Activated T-helper 17 cell treated with anti-CD3 and anti-CD28 coated beads, Interleukin-2, amount 50 U/mL, for 72 hours (primary cell): ENCODE measurements around the gene MRPL50. TPM values are rescaled to one million over a fixed set of nuclear protein-coding genes. Genes with fewer than 3 reads are reported as not detected.

Source experiments
- ATAC-seq: fragments of 150-1000 bp; cut with Tn5 transposase; replicated peaks from 2 replicates; pipeline ENCODE4 v1.10.0; 2021; ENCODE audit warnings: mild to moderate bottlenecking, moderate library complexity
- H3K27ac Mint-ChIP-seq: one replicate; pipeline ENCODE4 v1.8.0; 2022; ENCODE audit warnings: mixed read lengths
- H3K27me3 Mint-ChIP-seq: one replicate; pipeline ENCODE4 v1.8.0; 2022; ENCODE audit warnings: mixed read lengths
- H3K36me3 Mint-ChIP-seq: one replicate; pipeline ENCODE4 v1.8.0; 2022; ENCODE audit warnings: low read depth, mild to moderate bottlenecking, mixed read lengths
- H3K4me1 Mint-ChIP-seq: one replicate; pipeline ENCODE4 v1.8.0; 2022; ENCODE audit warnings: mixed read lengths
- H3K4me3 Mint-ChIP-seq: one replicate; pipeline ENCODE4 v1.8.0; 2022; ENCODE audit warnings: mild to moderate bottlenecking, mixed read lengths
- H3K9me3 Mint-ChIP-seq: one replicate; pipeline ENCODE4 v1.8.0; 2022; ENCODE audit warnings: mixed read lengths
- total RNA-seq, 2 donors: library from RNA; stranded (reverse); gene quantifications; one replicate each; pipeline ENCODE4 v1.2.3, GENCODE V29; 2022

MRPL50 gene
- total RNA-seq, result 10 to 100 TPM; 11.6 to 13.8 TPM

DNA sequence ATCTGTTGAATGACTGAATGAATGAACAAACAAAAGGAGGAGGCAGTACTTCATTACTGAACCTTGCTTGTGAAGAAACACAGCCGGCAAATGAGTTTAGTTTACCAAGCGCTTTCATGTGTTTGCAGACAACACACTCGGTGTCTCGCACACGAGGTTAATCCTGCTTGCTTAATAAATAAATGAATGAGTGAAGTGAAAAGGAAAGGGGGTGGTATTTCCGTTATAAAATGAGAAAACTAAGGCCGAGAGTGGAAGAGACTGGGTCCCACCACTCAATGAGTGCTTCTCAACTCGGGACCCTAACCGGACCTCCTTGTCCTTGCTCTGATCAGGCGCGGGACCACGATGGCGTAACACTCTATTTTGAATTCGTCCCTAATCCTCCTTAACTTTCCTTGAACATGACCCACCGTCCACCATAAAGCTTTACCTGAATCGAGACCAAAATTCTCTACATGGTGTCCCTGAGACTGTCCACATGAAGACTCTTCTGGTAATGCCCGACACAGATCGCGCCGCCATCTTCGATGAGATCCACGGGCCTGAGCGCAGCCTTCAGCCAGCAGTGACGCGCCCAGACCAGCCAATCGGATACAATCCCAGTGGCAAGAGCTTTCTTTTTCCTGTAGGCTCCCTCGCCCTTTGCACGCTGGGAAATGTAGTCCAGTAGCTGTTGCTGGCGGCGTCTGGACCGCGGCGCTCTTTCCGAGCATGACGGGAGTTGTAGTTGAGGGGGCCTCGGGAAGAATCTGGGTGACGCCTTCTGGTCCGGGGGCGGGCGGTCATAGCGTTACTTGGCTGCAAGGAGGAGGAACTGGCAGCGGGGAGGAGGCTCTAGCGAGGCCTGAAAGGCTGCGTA, at the start of gene MRPL50, which contains the start of gene ZNF189:
MRPL50 (minus strand) TSS at position 551 of the 862 bp plus-strand sequence; CDS start at position 525, 26 bp downstream.
ZNF189 (plus strand) TSS at position 784 of the 862 bp plus-strand sequence. CDS start 306 bp downstream, outside the sequence.
- H3K4me1 Mint-ChIP-seq, result peaks cover 44% of the 10 kb centered on the region
- ATAC-seq, result peak; percentile 93

DNA sequence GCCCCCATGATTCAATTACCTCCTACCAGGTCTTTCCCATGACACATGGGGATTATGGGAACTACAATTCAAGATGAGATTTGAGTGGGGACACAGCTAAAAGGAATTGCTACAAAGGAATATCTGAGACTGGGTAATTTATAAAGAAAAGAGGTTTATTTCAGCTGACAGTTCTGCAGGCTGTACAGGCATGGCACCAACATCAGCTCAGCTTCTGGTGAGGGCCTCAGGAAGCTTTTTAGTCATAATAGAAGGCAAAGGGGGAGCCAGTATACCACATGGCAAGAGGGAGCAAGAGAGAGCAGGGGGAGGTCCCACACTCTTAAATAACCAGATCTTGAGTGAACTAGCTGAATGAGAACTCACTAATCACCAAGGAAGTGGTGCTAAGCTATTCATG, 48.3 kb upstream of the MRPL50 start:
- no peaks in the 10 kb centered on the region for H3K36me3 Mint-ChIP-seq
- no peak overlapping the region for H3K27ac Mint-ChIP-seq
- H3K27me3 Mint-ChIP-seq, result peaks cover 50% of the 10 kb centered on the region
- no peak for ATAC-seq
- no peaks in the 10 kb centered on the region for H3K9me3 Mint-ChIP-seq
- no peaks in the 10 kb centered on the region for H3K4me1 Mint-ChIP-seq
- H3K4me3 Mint-ChIP-seq, result no peak overlapping the region

More for the DNA sequence above, at the start of gene MRPL50, which contains the start of gene ZNF189:
- Mint-ChIP-seq H3K4me3 (peak within 1 kb of the TSS; percentile 92), H3K27ac (peak within 1 kb of the TSS; percentile 97), H3K9me3 (peaks cover 20% of the 10 kb centered on the region), H3K36me3 (peaks cover 100% of the 10 kb centered on the region), H3K27me3 (no peaks in the 10 kb centered on the region)

DNA sequence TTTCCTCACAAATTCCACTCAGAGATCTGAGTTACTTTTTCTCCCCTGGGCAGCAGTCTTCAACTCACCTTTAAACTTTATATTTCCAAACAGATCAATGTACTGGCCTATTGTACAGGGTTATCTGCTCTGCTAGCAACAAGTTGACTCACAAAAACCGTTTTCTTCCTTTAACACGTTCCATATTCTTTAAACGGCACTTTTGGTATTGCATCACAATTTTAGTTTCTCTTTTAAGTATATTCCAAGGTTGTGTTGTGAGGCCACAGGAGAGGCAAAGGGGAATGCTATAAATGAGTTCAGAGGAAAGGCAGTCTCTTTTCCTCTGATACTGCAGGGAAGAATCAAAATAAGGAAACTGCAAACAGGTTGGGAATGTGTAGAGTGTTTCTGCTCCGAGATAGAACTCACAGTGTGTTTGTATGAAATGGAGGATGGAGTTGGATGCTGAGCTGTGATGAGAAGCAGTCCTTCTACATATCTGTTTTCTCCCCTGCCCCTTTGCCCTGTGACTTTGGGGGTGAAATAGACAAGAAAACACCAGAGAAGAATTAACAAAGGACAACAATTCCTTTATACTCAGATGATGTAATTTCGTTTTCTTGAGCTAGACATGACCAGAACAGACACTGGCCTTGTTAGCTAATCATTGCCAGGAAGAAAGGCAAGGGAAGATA, 47.1 kb upstream of the MRPL50 start:
- no peaks in the 10 kb centered on the region for H3K4me1 Mint-ChIP-seq
- no peak overlapping the region for H3K27ac Mint-ChIP-seq
- ATAC-seq, result no peak
- H3K27me3 Mint-ChIP-seq, result peaks cover 43% of the 10 kb centered on the region
- no peak overlapping the region for H3K4me3 Mint-ChIP-seq
- no peaks in the 10 kb centered on the region for H3K36me3 Mint-ChIP-seq
- H3K9me3 Mint-ChIP-seq, result no peaks in the 10 kb centered on the region

DNA sequence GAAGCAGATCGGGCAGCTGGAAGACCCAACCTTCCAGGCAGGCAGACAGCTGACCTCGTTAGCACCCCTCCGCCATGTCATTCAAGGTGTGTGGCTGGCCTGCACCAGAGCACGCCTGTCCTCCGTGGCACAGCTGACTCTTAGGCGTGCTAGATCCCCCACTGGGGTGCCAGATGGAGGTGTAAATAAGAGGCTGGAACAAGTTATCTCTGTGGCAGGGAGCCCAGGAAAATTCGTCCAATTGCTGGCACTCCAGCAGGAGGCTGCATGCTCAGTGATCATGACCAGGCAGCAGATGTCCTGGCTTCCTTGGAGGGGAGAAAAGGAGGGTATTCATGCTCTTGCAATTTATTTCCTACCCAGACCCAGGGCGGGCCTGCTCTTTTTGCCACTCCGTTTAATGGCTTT, 45.0 kb upstream of the MRPL50 start:
- Mint-ChIP-seq H3K27ac (no peak overlapping the region), H3K36me3 (no peaks in the 10 kb centered on the region), H3K27me3 (peaks cover 36% of the 10 kb centered on the region), H3K4me1 (no peaks in the 10 kb centered on the region), H3K9me3 (no peaks in the 10 kb centered on the region), H3K4me3 (no peak overlapping the region)
- no peak for ATAC-seq

DNA sequence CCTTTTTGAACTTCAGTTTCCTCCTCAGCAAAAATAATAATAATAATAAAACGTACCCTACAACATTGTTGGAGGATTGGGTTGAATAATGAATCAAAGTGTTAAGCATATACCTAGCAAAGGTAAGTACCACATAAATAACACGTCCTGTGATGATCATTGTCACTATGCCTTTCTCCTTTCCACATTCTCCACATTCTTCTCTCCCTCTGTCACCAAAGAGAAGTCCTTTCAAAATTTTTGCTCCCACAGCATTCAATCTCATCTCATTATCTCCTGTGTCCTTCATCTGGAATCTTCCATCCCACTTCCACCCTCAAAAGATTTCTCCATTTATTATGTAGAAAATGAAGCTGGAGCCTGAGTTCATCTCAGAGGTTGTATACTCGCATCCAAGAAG, 44.3 kb upstream of the MRPL50 start:
- Mint-ChIP-seq H3K4me1 (no peaks in the 10 kb centered on the region), H3K36me3 (no peaks in the 10 kb centered on the region), H3K9me3 (no peaks in the 10 kb centered on the region), H3K27me3 (peaks cover 38% of the 10 kb centered on the region), H3K4me3 (no peak overlapping the region), H3K27ac (no peak overlapping the region)
- no peak for ATAC-seq

DNA sequence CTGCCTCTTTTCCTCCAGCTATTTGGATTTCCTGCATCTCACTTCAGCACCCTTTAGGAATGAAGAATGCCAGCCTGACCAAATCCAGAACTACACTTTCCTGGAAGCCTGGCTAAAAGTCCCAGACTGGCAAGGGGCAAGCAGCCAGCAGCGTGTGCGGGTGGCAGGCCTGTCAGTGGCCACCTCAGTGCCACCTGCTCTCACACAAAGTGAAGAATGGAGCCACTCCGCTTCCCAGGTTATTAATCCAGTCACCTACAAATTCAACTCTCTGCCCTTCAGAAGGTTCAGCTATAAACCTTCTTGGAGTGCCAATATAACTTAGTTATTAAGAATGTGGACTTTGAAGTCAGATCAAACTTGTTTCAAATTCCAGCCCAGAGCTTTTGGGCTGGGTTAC, 43.9 kb upstream of the MRPL50 start:
- Mint-ChIP-seq H3K4me1 (no peaks in the 10 kb centered on the region), H3K4me3 (no peak overlapping the region), H3K27me3 (peaks cover 42% of the 10 kb centered on the region), H3K36me3 (no peaks in the 10 kb centered on the region), H3K27ac (no peak overlapping the region), H3K9me3 (no peaks in the 10 kb centered on the region)
- no peak for ATAC-seq

DNA sequence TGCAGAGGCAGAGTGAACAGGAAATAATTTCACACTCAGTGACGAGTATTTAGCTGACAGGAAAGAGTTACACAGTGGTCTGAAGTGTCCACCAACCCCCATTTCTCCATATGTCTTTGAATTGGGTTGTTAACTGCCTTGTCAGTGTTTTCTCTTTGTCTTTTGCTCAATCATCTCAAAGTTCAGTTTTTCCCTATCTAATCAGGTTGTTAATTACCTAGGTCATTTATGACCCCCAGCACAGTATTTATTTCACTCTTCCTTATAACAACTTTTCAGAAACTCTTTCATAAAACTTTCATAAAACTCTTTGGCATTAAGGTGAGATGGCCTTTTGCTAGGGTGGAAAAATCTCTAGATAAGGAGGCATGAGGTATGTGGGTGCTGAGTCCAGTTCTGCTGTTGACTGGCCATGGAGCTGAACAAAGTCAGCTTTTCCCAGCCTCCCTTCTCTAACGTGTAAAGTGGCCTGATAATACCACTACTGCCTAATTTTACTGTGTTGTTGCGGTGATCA, 42.4 kb upstream of the MRPL50 start:
- Mint-ChIP-seq H3K27ac (no peak overlapping the region), H3K9me3 (no peaks in the 10 kb centered on the region), H3K27me3 (peaks cover 42% of the 10 kb centered on the region), H3K4me1 (no peaks in the 10 kb centered on the region), H3K36me3 (no peaks in the 10 kb centered on the region), H3K4me3 (no peak overlapping the region)
- ATAC-seq, result no peak

DNA sequence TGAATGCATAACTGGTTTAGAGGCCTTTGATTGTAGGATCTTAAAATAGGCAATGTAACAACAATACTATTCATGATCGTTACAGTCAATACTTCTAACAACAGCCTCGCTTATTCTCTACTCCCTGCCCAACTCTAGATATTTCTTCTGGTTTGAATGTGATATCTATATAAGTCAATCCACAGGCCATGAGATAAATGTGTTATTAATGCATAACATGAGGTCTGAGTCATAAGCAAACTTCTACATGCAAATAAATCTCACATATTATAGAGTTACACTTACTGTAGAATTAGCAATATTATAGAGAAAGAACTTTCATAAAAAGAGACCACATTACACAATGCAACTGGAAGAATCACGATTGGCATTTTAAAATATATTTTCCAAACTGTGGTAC, 40.1 kb upstream of the MRPL50 start:
- Mint-ChIP-seq H3K27ac (no peak overlapping the region), H3K36me3 (no peaks in the 10 kb centered on the region), H3K9me3 (no peaks in the 10 kb centered on the region), H3K27me3 (peaks cover 40% of the 10 kb centered on the region), H3K4me1 (no peaks in the 10 kb centered on the region), H3K4me3 (no peak overlapping the region)
- no peak for ATAC-seq

DNA sequence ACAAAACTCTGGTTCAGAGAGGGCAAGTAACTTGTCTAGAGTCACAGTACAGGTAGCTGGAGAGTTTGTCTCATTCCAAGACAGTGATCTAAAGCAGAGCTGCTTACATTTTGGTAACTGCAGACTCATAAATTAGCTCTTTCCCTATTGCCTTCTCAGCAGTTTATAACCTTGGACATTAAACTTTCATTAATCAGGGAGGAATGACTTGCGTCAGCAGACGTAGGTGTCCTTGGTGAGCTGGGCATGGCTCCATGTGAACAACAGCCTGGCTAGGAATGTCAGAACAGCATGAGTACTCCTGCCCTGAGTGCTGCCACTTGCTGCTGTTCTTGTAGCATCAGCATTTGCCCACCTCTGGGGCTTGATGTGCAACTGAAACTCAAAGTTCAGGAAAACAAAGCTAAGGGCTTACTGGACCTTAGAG, 39.4 kb upstream of the MRPL50 start:
- no peak overlapping the region for H3K27ac Mint-ChIP-seq
- no peaks in the 10 kb centered on the region for H3K9me3 Mint-ChIP-seq
- H3K27me3 Mint-ChIP-seq, result peaks cover 36% of the 10 kb centered on the region
- ATAC-seq, result no peak
- H3K4me3 Mint-ChIP-seq, result no peak overlapping the region
- no peaks in the 10 kb centered on the region for H3K36me3 Mint-ChIP-seq
- no peaks in the 10 kb centered on the region for H3K4me1 Mint-ChIP-seq

DNA sequence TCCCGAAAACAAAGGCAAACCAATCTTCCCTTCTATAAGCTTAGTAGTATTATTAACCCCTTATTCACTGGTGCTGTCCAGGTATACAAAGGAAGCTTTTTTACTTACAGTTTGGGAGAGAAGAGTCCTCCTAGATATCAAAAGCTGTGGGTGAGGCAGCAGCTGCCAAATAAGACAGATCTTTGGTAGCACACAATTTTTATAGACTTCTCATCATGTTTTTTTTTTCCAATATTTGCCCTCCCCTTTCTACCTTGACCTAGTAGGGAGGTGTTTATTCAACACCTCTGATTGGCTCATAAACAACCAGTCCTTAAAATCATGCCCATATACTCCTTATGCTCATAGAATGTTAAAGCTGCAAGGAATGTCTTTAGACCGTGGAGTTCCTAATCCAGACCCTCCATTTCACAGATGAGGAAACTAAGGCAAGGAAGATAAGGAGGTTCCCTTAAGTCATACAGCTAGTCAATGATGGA, 37.2 kb upstream of the MRPL50 start, which contains the start of gene ALDOB:
ALDOB (minus strand) TSS at position 174 of the 479 bp plus-strand sequence. CDS start 4,887 bp downstream, outside the sequence.
- H3K4me3 Mint-ChIP-seq, result no peak within 1 kb of the TSS
- no peaks in the 10 kb centered on the region for H3K36me3 Mint-ChIP-seq
- H3K27ac Mint-ChIP-seq, result no peak within 1 kb of the TSS
- peaks cover 34% of the 10 kb centered on the region for H3K27me3 Mint-ChIP-seq
- ATAC-seq, result no peak
- H3K9me3 Mint-ChIP-seq, result no peaks in the 10 kb centered on the region
- no peaks in the 10 kb centered on the region for H3K4me1 Mint-ChIP-seq

DNA sequence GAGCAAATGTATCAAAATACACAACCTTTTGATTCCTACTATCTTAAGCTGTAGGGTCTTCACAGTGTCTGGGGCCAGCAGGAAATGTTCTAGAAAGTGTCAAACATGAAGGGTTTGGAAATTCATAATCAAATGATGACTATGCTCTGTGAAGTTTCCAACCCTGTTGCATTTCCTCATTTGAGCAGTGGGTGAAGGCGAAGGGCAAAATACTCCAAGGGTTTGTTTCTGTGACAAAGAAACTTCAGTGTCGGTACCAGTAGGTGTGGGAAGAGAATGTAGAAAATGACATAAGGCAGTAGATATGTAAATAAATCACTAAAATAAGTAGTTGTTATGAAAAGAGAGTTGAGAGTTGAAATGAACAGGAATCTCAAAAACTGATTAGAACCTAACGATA, 36.6 kb upstream of the MRPL50 start:
- Mint-ChIP-seq H3K27me3 (peaks cover 40% of the 10 kb centered on the region), H3K9me3 (no peaks in the 10 kb centered on the region), H3K4me1 (no peaks in the 10 kb centered on the region), H3K36me3 (no peaks in the 10 kb centered on the region), H3K4me3 (no peak overlapping the region), H3K27ac (no peak overlapping the region)
- no peak for ATAC-seq

DNA sequence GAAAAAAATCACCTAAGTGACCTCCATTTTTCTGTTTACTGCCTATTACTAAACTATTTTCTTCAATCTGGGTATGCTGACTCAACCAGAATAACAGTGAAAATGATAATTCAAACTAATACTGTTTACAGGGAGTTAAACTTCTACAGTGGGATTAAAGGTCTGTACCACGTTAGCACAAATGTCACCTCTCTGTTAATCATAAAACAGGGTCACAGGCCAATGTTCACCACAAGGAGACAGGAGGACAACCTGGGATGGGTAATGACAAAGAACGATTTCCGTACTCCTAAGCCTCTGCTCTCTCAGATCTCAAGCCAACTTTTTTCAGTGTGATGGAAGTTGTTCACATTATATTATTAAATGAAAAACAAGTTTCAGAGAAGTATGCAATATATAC, 34.8 kb upstream of the MRPL50 start:
- H3K27me3 Mint-ChIP-seq, result peaks cover 41% of the 10 kb centered on the region
- H3K4me3 Mint-ChIP-seq, result no peak overlapping the region
- no peaks in the 10 kb centered on the region for H3K36me3 Mint-ChIP-seq
- no peaks in the 10 kb centered on the region for H3K4me1 Mint-ChIP-seq
- ATAC-seq, result no peak
- no peak overlapping the region for H3K27ac Mint-ChIP-seq
- H3K9me3 Mint-ChIP-seq, result no peaks in the 10 kb centered on the region

DNA sequence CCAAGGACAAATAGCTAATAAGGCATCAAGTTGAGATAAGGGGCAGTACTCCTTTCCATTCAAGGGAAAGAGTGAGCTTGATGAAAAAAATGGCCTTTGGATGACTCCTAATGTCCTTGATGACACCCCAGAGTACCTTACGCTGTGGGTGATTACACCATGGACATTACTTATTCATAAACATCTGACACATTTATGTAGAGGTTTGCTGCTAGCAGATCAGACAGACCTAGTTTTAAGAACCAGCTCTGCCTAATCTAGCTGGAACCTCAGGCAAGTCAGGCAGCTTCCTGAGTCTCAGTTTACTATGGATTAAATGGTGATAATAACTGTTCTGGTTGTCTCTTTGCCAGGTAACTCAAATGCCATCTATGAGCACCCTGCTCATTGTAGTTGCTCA, 34.3 kb upstream of the MRPL50 start:
- H3K4me1 Mint-ChIP-seq, result no peaks in the 10 kb centered on the region
- H3K9me3 Mint-ChIP-seq, result no peaks in the 10 kb centered on the region
- no peaks in the 10 kb centered on the region for H3K36me3 Mint-ChIP-seq
- H3K4me3 Mint-ChIP-seq, result no peak overlapping the region
- no peak overlapping the region for H3K27ac Mint-ChIP-seq
- H3K27me3 Mint-ChIP-seq, result peaks cover 38% of the 10 kb centered on the region
- ATAC-seq, result no peak

DNA sequence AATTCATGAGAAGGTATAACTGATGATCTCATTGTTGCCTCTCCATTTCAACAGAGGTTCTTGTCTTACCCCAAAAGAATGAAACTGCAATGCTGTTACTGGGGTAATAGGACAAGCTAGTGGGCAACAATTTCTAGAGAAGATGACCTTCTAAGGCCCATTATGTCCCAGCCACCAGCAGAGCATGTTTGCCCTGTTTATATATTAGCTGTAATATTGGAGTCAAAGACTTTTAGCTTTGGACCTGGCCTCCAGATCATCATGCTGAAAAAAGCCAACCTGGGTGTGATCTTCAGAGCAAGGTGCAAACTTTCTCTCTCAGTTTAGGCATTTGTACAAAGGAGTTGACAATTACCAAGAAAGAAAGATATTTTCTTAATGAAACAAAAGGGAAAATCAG, 33.8 kb upstream of the MRPL50 start:
- H3K27ac Mint-ChIP-seq, result no peak overlapping the region
- no peaks in the 10 kb centered on the region for H3K36me3 Mint-ChIP-seq
- no peak overlapping the region for H3K4me3 Mint-ChIP-seq
- no peak for ATAC-seq
- H3K27me3 Mint-ChIP-seq, result peaks cover 32% of the 10 kb centered on the region
- H3K4me1 Mint-ChIP-seq, result no peaks in the 10 kb centered on the region
- H3K9me3 Mint-ChIP-seq, result no peaks in the 10 kb centered on the region
